ENCODE measurements around the gene CMSS1.

DNA sequence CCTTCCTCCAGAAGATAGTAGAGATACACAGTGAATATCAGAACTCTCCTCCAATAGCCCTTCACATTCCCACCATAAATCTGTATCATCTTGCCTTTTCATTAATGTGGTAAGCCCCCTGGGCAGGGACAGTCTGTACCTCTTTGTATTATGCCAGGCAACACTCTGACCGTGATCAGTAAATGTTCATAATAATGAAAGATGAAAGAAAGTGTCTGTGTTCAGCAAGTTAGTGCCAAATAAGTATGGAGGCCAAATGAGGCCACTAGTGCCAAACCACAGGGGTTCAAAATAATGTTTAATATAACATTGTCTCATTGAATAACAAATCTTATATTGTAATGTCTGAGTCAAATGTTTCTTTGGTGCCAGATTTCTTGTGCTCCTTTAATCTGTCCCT lies 104.3 kb downstream of the CMSS1 start:
- TF ChIP-seq, protein P1, sequence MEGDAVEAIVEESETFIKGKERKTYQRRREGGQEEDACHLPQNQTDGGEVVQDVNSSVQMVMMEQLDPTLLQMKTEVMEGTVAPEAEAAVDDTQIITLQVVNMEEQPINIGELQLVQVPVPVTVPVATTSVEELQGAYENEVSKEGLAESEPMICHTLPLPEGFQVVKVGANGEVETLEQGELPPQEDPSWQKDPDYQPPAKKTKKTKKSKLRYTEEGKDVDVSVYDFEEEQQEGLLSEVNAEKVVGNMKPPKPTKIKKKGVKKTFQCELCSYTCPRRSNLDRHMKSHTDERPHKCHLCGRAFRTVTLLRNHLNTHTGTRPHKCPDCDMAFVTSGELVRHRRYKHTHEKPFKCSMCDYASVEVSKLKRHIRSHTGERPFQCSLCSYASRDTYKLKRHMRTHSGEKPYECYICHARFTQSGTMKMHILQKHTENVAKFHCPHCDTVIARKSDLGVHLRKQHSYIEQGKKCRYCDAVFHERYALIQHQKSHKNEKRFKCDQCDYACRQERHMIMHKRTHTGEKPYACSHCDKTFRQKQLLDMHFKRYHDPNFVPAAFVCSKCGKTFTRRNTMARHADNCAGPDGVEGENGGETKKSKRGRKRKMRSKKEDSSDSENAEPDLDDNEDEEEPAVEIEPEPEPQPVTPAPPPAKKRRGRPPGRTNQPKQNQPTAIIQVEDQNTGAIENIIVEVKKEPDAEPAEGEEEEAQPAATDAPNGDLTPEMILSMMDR (IDR thresholded peaks at IDR 0.05): no peak
- TF ChIP-seq POLR2AphosphoS5 (IDR thresholded peaks at IDR 0.05; ENCODE audit: low read depth, low read length): no peak
